Fibroblast of skin of back (primary cell): ENCODE measurements around the gene FAM114A2. TPM values are rescaled to one million over a fixed set of nuclear protein-coding genes. Genes with fewer than 3 reads are reported as not detected.
"Not testable (repeated sequence)": the region's sequence is repeated elsewhere in the genome, so short reads cannot be mapped to it uniquely, and the experiment has no call there.

Experiments used
- DNase-seq: peaks from one replicate; pipeline ENCODE4 v3.0.0-alpha.2; 2013
- polyA plus RNA-seq, 2 experiments: library from polyadenylated mRNA; unstranded; fragments of 120-200 nt; gene quantifications; one replicate each; pipeline ENCODE4 v1.2.1, GENCODE V29; 2013; ENCODE audit not compliant: insufficient read length in 2 of 2

The FAM114A2 gene
- 17.2 TPM for polyA plus RNA-seq (2013, experiment 1 of 2; ENCODE audit: insufficient read length)
- polyA plus RNA-seq (2013, experiment 2 of 2; ENCODE audit: insufficient read length), result 22.5 TPM

- DNase-seq, result peak; percentile 87
Measured at GRCh38 chr5:154038707-154039457, at the start of gene FAM114A2, which contains the start of gene MFAP3. Gene FAM114A2, minus strand, starts transcription at chr5:154038910. Its CDS starts 3,957 bp downstream, at chr5:154034953. Gene MFAP3, plus strand, starts transcription at chr5:154038967. Its CDS starts 10,756 bp downstream, at chr5:154049723.

GRCh38 chr5:154087260-154087659 is 48.5 kb upstream of the FAM114A2 start:
- DNase-seq, result peak; percentile 79

- DNase-seq, result no peak
Measured at GRCh38 chr5:154086641-154087040, 47.9 kb upstream of the FAM114A2 start.

- DNase-seq, result no peak
Measured at GRCh38 chr5:154086146-154086545, 47.4 kb upstream of the FAM114A2 start.

- DNase-seq, result no peak
Measured at GRCh38 chr5:154084062-154084639, 45.4 kb upstream of the FAM114A2 start.

GRCh38 chr5:154081246-154081645 is 42.5 kb upstream of the FAM114A2 start:
- DNase-seq, result no peak

GRCh38 chr5:154078272-154078671 is 39.6 kb upstream of the FAM114A2 start:
- DNase-seq, result peak; percentile 16

- DNase-seq, result no peak
Measured at GRCh38 chr5:154077696-154078095, 39.0 kb upstream of the FAM114A2 start.

GRCh38 chr5:154076240-154076922 is 37.7 kb upstream of the FAM114A2 start:
- no peak for DNase-seq

GRCh38 chr5:154072414-154073171 is 33.9 kb upstream of the FAM114A2 start:
- DNase-seq, result peak; percentile 63

GRCh38 chr5:154071799-154072413 is 33.2 kb upstream of the FAM114A2 start:
- DNase-seq, result no peak

GRCh38 chr5:154069854-154070253 is 31.1 kb upstream of the FAM114A2 start:
- DNase-seq, result not testable (repeated sequence)

GRCh38 chr5:154065971-154066370 is 27.3 kb upstream of the FAM114A2 start:
- DNase-seq, result no peak

GRCh38 chr5:154063372-154063771 is 24.7 kb upstream of the FAM114A2 start:
- no peak for DNase-seq

GRCh38 chr5:154060606-154061005 is 21.9 kb upstream of the FAM114A2 start:
- no peak for DNase-seq

- DNase-seq, result no peak
Measured at GRCh38 chr5:154059583-154059982, 20.9 kb upstream of the FAM114A2 start.

- DNase-seq, result no peak
Measured at GRCh38 chr5:154059039-154059430, 20.3 kb upstream of the FAM114A2 start.

GRCh38 chr5:154058055-154059038 is 19.6 kb upstream of the FAM114A2 start:
- peak; percentile 11 for DNase-seq

- no peak for DNase-seq
Measured at GRCh38 chr5:154055201-154055600, 16.5 kb upstream of the FAM114A2 start.

- no peak for DNase-seq
Measured at GRCh38 chr5:154053468-154053867, 14.8 kb upstream of the FAM114A2 start.

GRCh38 chr5:154049636-154050035 is 10.9 kb upstream of the FAM114A2 start:
- no peak for DNase-seq
